HG03521 (cell line): ENCODE data around the gene EML1.

Experiments used
- ATAC-seq: cut with Tn5 transposase; IDR thresholded peaks from one replicate; pipeline ENCODE4 v1.9.1; 2021; ENCODE audit warnings: mild to moderate bottlenecking, moderate library complexity; ENCODE audit not compliant: unreplicated experiment

Gene EML1

DNA sequence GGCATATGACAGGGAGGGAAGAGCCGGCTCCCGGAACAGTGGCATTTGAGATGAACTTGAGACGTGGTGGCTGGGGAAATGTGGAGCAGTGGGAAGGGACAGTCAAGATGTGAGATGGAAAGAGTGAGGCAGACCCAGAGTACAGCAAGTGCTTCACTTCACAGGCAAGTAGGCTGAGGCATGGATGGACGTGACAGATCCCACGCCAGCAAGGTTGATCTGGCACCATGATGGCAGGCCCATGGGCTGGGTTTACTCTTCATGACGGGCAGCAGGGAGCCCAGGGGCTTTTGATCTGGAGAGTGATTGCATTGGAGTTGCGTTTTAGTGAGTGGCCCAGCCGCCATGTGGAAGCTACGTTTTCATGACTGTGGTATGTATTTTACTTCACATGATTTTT lies 17.9 kb upstream of the EML1 start:
- no peak for ATAC-seq

DNA sequence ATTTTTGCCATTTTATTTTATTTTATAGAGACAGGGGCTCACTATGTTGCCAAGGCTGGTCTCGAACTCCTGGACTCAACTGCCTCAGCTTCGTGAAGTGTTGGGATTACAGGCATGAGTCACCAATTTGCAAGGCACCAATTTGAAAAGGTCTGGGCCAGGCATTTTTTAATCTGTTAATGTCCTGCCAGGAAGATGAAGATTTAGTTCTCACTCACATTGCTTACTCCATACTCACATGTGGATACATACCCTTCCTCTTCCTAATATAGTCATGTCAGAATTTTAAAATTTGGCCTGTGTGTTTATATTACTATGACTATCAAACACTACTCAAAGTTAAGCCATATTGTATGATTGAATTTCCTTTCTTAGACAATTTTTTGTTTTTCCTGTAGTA lies 15.3 kb upstream of the EML1 start:
- no peak for ATAC-seq

GRCh38 chr14:99779751-99780150 lies 13.5 kb upstream of the EML1 start:
- no peak for ATAC-seq

GRCh38 chr14:99780690-99781089 lies 12.5 kb upstream of the EML1 start:
- ATAC-seq, result no peak

GRCh38 chr14:99781091-99781490 lies 12.1 kb upstream of the EML1 start:
- ATAC-seq, result no peak

GRCh38 chr14:99781853-99782610 lies 11.2 kb upstream of the EML1 start:
- no peak for ATAC-seq

GRCh38 chr14:99784508-99784907 lies 8.7 kb upstream of the EML1 start:
- ATAC-seq, result no peak

GRCh38 chr14:99785426-99785825 lies 7.8 kb upstream of the EML1 start:
- ATAC-seq, result no peak

GRCh38 chr14:99786511-99786989 lies 6.7 kb upstream of the EML1 start:
- no peak for ATAC-seq

DNA sequence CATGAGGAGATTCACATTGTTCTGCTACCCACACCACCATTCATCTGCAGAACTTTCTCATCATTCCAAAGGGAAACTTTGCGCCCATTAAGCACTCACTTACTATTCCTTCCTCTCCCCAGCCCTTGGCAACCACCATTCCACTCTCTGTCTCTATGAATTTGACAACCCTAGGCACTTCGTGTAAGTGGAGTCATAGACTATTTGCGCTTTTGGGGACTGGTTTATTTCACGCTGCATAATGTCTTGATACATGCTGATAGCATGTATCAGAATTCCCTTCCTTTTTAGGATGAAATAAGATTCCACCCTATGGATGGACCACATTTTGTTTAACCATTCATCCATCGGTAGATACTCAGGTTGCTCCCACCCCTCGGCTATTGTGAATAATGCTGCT lies 4.5 kb upstream of the EML1 start:
- no peak for ATAC-seq

DNA sequence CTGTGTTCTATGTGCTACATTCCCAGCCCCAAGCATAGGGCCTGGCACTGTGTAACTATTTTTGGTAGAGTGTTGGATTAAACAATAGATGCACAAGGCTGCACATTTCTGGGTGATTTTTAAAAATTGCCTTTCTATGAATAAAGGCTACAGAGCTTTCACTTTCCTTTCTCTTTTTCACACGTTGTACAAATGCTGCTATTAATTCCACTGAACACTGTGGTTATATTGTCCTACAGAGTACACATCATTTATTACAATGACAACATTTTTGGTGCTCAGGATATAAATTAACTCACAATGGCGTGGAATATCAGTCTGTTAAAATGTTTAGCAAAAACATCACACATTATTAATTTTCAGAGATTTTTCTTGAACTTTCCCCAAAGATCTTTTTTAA lies 3.6 kb upstream of the EML1 start:
- no peak for ATAC-seq

- ATAC-seq, result no peak
These were observed 2.8 kb upstream of the EML1 start for GRCh38 chr14:99790201-99790977.

DNA sequence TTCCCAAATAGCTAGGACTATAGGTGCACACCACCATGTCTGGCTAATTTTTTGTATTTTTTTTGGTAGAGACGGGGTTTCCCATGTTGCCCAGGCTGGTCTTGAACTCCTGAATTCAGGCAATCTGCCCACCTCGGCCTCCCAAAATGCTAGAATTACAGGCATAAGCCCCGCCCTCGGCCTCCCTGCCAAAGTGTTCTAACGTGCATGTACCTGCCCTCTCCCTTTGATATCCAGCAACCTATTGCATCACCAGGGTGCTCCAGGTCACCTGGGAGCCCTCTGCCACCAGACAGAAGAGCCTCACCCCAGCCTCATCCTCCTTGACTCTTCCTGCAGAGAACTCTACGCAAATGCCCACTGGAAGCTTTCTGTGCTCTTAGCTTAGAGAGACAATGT lies 2.2 kb upstream of the EML1 start:
- no peak for ATAC-seq

GRCh38 chr14:99791476-99792209 lies 1.6 kb upstream of the EML1 start:
- no peak for ATAC-seq

- ATAC-seq, result no peak
These were observed 1.0 kb upstream of the EML1 start for GRCh38 chr14:99792210-99792535.

GRCh38 chr14:99792551-99793212 lies 531 bp upstream of the EML1 start:
- ATAC-seq, result no peak

DNA sequence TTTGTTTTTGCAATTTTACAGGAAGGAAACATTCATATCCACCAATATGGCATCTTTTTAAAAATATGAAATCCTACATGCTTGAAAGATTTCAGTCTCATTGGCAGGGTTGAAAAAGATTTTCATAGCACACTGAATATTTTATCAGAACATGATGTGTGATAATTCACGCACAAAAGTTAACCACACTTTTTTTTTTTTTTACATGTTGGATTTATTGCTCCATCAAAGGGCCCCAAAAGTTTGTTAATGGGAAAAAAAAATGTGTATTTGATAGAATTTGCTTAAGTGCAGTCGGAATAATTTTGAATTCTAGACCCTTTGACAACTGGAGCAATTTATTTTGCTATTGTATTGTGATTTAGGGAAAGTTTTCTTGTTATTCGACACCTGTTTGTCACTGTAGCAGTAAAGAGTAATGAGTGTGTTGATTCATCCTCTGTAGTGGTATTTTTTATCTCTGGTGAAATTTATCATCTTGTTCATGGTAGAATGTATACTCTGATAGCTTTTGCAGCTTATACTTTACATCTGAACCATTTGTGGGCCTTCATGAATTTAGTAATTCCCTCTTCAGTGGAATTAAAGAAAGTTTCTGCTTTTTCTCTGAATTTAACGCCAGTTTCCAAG lies 1.1 kb downstream of the EML1 start:
- no peak for ATAC-seq

DNA sequence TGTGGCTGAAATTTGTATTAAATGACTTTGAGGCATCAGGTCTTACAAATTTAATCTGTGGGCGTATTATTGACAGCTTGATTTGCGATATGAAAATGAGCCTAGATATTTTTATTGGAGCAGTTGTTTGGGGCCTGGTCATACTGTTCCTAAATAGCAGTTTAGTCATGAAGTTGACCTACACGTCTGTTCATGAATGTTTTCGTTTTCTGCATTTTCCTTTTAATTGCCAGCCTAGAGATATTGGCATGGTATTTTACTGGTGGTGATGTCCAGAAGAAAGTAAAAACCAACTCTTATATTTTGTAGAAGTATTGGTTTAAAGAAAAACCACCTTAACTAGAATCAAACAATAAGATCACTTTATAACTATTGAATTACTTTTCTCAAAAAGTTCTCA lies 1.8 kb downstream of the EML1 start:
- ATAC-seq, result no peak

DNA sequence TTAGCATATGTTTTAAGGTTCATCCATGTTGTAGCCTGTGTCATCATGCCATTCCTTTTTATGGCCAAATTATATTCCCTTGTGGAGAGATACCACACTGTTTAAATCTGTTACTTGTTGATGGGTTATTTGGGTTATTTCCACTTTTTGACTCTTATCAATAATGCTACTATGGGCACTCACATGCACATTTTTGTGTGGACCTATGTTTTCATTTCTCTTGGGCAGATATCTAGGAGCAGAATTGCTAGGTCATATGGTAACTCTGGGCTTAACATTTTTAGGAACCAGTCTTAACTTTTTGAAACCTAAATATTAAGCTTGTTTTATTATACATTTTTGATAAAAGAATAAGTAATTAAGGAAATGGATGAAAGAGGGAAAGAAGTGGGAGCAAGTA lies 4.0 kb downstream of the EML1 start:
- no peak for ATAC-seq

DNA sequence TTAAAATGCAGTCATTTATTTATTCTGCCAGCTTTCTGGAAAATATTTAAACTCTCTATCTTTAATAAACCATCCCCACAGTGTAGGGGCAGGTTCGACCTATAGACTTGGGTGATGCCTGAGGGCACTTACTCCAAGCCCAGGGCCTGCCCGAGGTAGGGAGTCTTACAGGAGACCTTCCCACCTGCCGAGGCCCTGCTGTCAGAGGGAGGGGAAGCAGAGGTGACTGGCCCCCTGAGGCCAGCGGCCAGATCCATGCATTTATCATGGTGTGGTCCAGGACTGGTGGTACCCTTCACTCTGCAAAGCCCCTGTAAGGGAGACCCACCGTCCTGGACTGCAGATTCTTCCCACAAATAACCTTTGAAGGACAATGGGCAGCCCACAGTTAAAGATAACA lies 7.6 kb downstream of the EML1 start:
- no peak for ATAC-seq
